ENCODE data around the gene ETS2.

DNA sequence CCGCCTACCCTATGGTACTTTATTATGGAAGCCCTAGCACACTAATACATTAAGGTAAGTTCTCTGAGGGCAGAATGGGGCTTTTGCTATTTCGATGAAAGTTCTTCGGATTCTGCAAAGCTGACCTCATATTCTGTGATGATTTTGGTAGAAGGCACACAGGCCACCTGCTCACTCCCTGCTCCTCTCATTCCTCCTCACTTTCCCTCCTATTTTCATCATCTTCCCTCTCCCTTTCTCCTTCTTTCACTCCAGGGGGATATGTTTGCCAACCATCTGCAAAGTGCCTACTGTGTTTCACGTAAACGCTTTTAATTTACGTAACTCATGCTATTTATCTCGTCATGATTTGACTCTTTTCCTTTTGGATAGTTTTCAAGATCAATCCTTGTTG, 45.0 kb upstream of the ETS2 start:
- TF ChIP-seq, protein P1, sequence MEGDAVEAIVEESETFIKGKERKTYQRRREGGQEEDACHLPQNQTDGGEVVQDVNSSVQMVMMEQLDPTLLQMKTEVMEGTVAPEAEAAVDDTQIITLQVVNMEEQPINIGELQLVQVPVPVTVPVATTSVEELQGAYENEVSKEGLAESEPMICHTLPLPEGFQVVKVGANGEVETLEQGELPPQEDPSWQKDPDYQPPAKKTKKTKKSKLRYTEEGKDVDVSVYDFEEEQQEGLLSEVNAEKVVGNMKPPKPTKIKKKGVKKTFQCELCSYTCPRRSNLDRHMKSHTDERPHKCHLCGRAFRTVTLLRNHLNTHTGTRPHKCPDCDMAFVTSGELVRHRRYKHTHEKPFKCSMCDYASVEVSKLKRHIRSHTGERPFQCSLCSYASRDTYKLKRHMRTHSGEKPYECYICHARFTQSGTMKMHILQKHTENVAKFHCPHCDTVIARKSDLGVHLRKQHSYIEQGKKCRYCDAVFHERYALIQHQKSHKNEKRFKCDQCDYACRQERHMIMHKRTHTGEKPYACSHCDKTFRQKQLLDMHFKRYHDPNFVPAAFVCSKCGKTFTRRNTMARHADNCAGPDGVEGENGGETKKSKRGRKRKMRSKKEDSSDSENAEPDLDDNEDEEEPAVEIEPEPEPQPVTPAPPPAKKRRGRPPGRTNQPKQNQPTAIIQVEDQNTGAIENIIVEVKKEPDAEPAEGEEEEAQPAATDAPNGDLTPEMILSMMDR (conservative IDR thresholded peaks at IDR 0.05 in 1 of 2, IDR thresholded peaks at IDR 0.05 in 1 of 2; ENCODE audit: extremely low read depth in 1 of 2, insufficient read depth in 1 of 2, low read depth in 1 of 2, low read length in 2 of 2), result no peak
- no peak for TF ChIP-seq EZH2 (IDR thresholded peaks at IDR 0.05; ENCODE audit: borderline replicate concordance, low read length)

Data from mammary epithelial cell (primary cell).